ENCODE data around the gene JADE2. TPM values are rescaled to one million over a fixed set of nuclear protein-coding genes. Genes with fewer than 3 reads are reported as not detected.
A peak's percentile ranks its signal among the peaks of the same experiment; 100 is the strongest.

Gene JADE2
- total RNA-seq, 1 donor from 2014 or later: 2.1 TPM

DNA sequence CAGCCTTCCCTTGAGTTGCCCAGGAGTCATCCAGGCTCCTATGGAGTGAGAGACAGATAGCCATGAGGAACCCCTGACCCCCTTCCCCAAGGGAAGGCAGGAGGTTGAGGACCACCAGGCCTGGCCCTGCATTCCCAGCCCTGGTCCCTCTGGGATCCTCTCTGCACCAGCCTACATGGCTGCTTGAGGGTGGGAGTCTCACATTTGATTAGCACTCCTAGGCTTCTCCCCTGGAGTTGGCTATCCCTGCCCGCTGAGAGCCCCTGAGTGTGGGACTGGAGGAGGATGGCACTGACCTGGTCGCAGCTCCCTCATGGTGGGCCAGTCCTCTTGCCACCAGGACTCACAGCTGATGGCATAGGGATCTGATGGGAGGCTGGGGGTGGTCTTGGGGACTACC, 60.5 kb downstream of the JADE2 start:
- Mint-ChIP-seq H3K4me3 (ENCODE audit: unreplicated experiment) (no peak overlapping the region), H3K36me3 (ENCODE audit: unreplicated experiment) (no peaks in the 10 kb centered on the region), H3K27me3 (ENCODE audit: unreplicated experiment) (peaks cover 2% of the 10 kb centered on the region), H3K9me3 (ENCODE audit: unreplicated experiment) (no peaks in the 10 kb centered on the region), H3K4me1 (ENCODE audit: low read depth, unreplicated experiment) (no peaks in the 10 kb centered on the region), H3K27ac (ENCODE audit: unreplicated experiment) (no peak overlapping the region)
- DNase-seq: no peak
- no peak for TF ChIP-seq CTCF (IDR thresholded peaks at IDR 0.05; ENCODE audit: partially characterized antibody, unreplicated experiment)

DNA sequence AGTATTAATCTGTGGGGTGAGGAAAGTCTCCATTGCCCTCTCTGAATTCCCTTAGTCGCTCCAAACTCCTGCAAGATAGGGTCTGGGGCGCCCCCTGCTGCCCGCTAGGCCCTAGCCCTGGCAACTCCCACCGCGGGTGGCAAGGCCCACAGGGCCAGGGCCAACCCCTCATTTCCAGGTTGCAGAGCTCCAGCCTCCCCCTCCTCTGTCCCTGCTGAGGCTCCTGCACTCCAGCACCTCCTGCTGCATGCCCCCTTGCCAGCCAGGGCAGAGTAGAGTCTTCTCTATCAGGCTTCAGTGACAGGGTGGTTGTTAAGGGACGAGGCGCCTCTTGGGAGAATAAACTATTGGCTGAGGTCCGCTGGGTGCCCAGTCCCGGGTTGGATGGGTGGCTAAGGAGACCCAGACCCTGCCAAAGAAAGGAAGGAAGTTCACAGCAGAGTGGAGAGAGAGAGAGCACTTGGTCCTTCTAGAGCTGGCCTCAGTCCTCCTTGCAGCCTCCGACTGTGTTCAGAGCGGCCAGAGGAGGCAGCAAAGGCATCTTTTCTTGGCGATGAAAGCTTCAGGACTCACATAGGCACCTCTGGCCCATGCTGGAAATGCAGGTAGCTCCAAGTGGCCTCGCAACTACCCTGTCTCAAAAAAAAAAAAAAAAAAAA, 61.5 kb downstream of the JADE2 start:
- peak; percentile 88 for DNase-seq
- no peak overlapping the region for H3K4me3 Mint-ChIP-seq (ENCODE audit: unreplicated experiment)

DNA sequence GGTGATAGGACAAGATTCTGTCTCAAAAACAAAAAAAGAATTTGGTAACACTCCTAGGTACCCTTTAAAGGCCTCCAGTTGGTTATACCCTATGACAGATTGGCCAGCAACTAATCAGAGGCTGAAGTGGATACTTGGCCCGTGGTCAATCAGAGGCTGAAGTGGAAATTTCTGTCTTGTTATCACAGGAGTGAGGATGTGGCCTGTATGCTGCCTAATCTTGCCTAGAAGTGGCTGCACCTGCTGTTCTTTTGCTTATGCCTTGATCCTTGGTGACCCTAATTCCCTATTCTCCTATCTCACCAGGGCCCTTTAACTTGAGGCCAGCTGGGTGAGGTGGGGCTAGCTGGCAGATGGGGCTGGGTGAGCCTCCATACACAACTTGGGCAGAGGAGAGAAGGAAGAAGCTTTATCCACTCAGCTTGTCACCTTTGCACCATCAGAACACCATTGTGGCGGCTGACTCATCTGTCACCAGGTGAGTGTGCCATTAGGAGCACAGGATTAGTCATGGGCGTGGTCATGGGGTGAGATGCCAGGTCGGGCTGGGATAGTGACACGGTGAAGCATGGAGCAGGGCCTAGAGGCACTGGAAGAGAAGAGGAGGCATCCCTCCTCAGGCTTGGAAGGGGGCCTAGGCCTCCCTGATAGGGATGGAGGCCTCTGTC, 65.7 kb downstream of the JADE2 start:
- Mint-ChIP-seq H3K27me3 (ENCODE audit: unreplicated experiment) (no peaks in the 10 kb centered on the region), H3K27ac (ENCODE audit: unreplicated experiment) (no peak overlapping the region), H3K4me3 (ENCODE audit: unreplicated experiment) (no peak overlapping the region), H3K36me3 (ENCODE audit: unreplicated experiment) (no peaks in the 10 kb centered on the region), H3K4me1 (ENCODE audit: low read depth, unreplicated experiment) (peaks cover 6% of the 10 kb centered on the region), H3K9me3 (ENCODE audit: unreplicated experiment) (peaks cover 3% of the 10 kb centered on the region)
- no peak for TF ChIP-seq CTCF (IDR thresholded peaks at IDR 0.05; ENCODE audit: partially characterized antibody, unreplicated experiment)
- no peak for DNase-seq

More for the DNA sequence above, 61.5 kb downstream of the JADE2 start:
- Mint-ChIP-seq H3K4me1 (ENCODE audit: low read depth, unreplicated experiment) (no peaks in the 10 kb centered on the region), H3K9me3 (ENCODE audit: unreplicated experiment) (peaks cover 1% of the 10 kb centered on the region), H3K27ac (ENCODE audit: unreplicated experiment) (no peak overlapping the region), H3K27me3 (ENCODE audit: unreplicated experiment) (no peaks in the 10 kb centered on the region), H3K36me3 (ENCODE audit: unreplicated experiment) (no peaks in the 10 kb centered on the region)
- peak; percentile 73 for TF ChIP-seq CTCF (IDR thresholded peaks at IDR 0.05; ENCODE audit: partially characterized antibody, unreplicated experiment)

GRCh38 chr5:134592141-134592746, 66.8 kb downstream of the JADE2 start:
- no peak for TF ChIP-seq CTCF (IDR thresholded peaks at IDR 0.05; ENCODE audit: partially characterized antibody, unreplicated experiment)
- Mint-ChIP-seq H3K27me3 (ENCODE audit: unreplicated experiment) (no peaks in the 10 kb centered on the region), H3K9me3 (ENCODE audit: unreplicated experiment) (peaks cover 3% of the 10 kb centered on the region), H3K36me3 (ENCODE audit: unreplicated experiment) (no peaks in the 10 kb centered on the region), H3K4me3 (ENCODE audit: unreplicated experiment) (no peak overlapping the region), H3K4me1 (ENCODE audit: low read depth, unreplicated experiment) (peaks cover 6% of the 10 kb centered on the region), H3K27ac (ENCODE audit: unreplicated experiment) (no peak overlapping the region)
- no peak for DNase-seq

DNA sequence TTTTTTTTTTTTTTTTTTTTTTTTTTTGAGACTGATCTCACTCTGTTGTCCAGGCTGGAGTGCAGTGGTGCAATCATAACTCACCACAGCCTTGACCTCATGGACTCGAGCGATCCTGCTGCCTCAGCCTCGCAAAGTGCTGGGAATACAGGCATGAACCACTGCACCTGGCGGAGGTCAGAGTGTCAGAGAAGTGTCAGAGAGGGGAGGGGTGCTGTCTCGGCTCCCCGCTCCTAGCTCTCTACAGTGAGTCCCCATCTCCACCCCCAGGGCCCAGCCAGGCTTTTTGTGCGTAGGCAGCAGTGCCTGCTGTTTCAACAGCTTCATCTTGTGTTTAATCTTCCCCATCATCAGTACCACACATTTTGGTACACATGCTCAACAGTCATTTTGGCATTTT, 68.9 kb downstream of the JADE2 start:
- H3K27me3 Mint-ChIP-seq (ENCODE audit: unreplicated experiment): no peaks in the 10 kb centered on the region
- H3K27ac Mint-ChIP-seq (ENCODE audit: unreplicated experiment): no peak overlapping the region
- DNase-seq: no peak
- peaks cover 6% of the 10 kb centered on the region for H3K4me1 Mint-ChIP-seq (ENCODE audit: low read depth, unreplicated experiment)
- H3K9me3 Mint-ChIP-seq (ENCODE audit: unreplicated experiment): peaks cover 3% of the 10 kb centered on the region
- H3K4me3 Mint-ChIP-seq (ENCODE audit: unreplicated experiment): no peak overlapping the region
- H3K36me3 Mint-ChIP-seq (ENCODE audit: unreplicated experiment): no peaks in the 10 kb centered on the region
- TF ChIP-seq CTCF (IDR thresholded peaks at IDR 0.05; ENCODE audit: partially characterized antibody, unreplicated experiment): no peak

Data from glutamatergic neuron (in vitro differentiated cells).